ENCODE measurements around the gene ALG14. TPM values are rescaled to one million over a fixed set of nuclear protein-coding genes. Genes with fewer than 3 reads are reported as not detected.

ALG14 gene
- polyA plus RNA-seq, 1 donor from 2014 or later: 2.6 TPM

GRCh38 chr1:94961582-94961981 lies 111.2 kb downstream of the ALG14 start:
- Histone ChIP-seq H3K27ac (ENCODE audit: low read length) (no peak overlapping the region), H3F3A (ENCODE audit: insufficient read depth, low read length, poor library complexity, severe bottlenecking) (no peaks in the 10 kb centered on the region), H3K4me2 (ENCODE audit: low read length) (no peak overlapping the region), H3K79me2 (replicated peaks; ENCODE audit: insufficient read depth, low read length) (no peaks in the 10 kb centered on the region), H3K4me3 (ENCODE audit: low read length) (no peak overlapping the region), H4K20me1 (ENCODE audit: insufficient read depth) (no peaks in the 10 kb centered on the region), H3K27me3 (ENCODE audit: insufficient read depth, low read depth, low read length) (no peaks in the 10 kb centered on the region), H3K9me3 (ENCODE audit: low read length) (no peaks in the 10 kb centered on the region), H3K36me3 (ENCODE audit: insufficient read depth, low read length) (no peaks in the 10 kb centered on the region), H3K9me2 (ENCODE audit: insufficient read depth, low read length) (no peaks in the 10 kb centered on the region), H2AFZ (ENCODE audit: low read depth, low read length) (no peak overlapping the region), H3K9ac (ENCODE audit: low read length) (no peak overlapping the region)
- no peak for TF ChIP-seq MXI1 (conservative IDR thresholded peaks at IDR 0.05; ENCODE audit: poor library complexity, severe bottlenecking)
- no peak for TF ChIP-seq SMC3 (conservative IDR thresholded peaks at IDR 0.05; ENCODE audit: poor library complexity)
- TF ChIP-seq EP300 (conservative IDR thresholded peaks at IDR 0.05; ENCODE audit: poor library complexity, severe bottlenecking): no peak
- TF ChIP-seq POLR2AphosphoS5 (IDR thresholded peaks at IDR 0.05): no peak
- no peak for TF ChIP-seq TAF1 (IDR thresholded peaks at IDR 0.05; ENCODE audit: low read depth)
- TF ChIP-seq CTCF (IDR thresholded peaks at IDR 0.05; ENCODE audit: poor library complexity, severe bottlenecking): no peak
- TF ChIP-seq, protein P1, sequence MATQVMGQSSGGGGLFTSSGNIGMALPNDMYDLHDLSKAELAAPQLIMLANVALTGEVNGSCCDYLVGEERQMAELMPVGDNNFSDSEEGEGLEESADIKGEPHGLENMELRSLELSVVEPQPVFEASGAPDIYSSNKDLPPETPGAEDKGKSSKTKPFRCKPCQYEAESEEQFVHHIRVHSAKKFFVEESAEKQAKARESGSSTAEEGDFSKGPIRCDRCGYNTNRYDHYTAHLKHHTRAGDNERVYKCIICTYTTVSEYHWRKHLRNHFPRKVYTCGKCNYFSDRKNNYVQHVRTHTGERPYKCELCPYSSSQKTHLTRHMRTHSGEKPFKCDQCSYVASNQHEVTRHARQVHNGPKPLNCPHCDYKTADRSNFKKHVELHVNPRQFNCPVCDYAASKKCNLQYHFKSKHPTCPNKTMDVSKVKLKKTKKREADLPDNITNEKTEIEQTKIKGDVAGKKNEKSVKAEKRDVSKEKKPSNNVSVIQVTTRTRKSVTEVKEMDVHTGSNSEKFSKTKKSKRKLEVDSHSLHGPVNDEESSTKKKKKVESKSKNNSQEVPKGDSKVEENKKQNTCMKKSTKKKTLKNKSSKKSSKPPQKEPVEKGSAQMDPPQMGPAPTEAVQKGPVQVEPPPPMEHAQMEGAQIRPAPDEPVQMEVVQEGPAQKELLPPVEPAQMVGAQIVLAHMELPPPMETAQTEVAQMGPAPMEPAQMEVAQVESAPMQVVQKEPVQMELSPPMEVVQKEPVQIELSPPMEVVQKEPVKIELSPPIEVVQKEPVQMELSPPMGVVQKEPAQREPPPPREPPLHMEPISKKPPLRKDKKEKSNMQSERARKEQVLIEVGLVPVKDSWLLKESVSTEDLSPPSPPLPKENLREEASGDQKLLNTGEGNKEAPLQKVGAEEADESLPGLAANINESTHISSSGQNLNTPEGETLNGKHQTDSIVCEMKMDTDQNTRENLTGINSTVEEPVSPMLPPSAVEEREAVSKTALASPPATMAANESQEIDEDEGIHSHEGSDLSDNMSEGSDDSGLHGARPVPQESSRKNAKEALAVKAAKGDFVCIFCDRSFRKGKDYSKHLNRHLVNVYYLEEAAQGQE (IDR thresholded peaks at IDR 0.05; ENCODE audit: borderline replicate concordance): no peak
- TF ChIP-seq EZH2 (IDR thresholded peaks at IDR 0.05; ENCODE audit: borderline replicate concordance, insufficient read depth, low read length, poor library complexity, severe bottlenecking): no peak
- no peak for TF ChIP-seq RAD21 (conservative IDR thresholded peaks at IDR 0.05)

- H3K79me2 ChIP-seq (replicated peaks; ENCODE audit: insufficient read depth, low read length): no peaks in the 10 kb centered on the region
- H3K4me2 ChIP-seq (ENCODE audit: low read length): no peak overlapping the region
Measured at GRCh38 chr1:94958081-94958480, 114.7 kb downstream of the ALG14 start.

More at GRCh38 chr1:94958081-94958480, 114.7 kb downstream of the ALG14 start:
- no peaks in the 10 kb centered on the region for H3K9me3 ChIP-seq (ENCODE audit: low read length)
- H3F3A ChIP-seq (ENCODE audit: insufficient read depth, low read length, poor library complexity, severe bottlenecking): no peaks in the 10 kb centered on the region
- no peak overlapping the region for H3K9ac ChIP-seq (ENCODE audit: low read length)
- H3K36me3 ChIP-seq (ENCODE audit: insufficient read depth, low read length): no peaks in the 10 kb centered on the region
- no peaks in the 10 kb centered on the region for H4K20me1 ChIP-seq (ENCODE audit: insufficient read depth)
- H2AFZ ChIP-seq (ENCODE audit: low read depth, low read length): no peak overlapping the region
- H3K9me2 ChIP-seq (ENCODE audit: insufficient read depth, low read length): no peaks in the 10 kb centered on the region
- H3K4me3 ChIP-seq (ENCODE audit: low read length): no peak overlapping the region
- H3K27me3 ChIP-seq (ENCODE audit: insufficient read depth, low read depth, low read length): no peaks in the 10 kb centered on the region
- H3K27ac ChIP-seq (ENCODE audit: low read length): no peak overlapping the region
- TF ChIP-seq TAF1 (IDR thresholded peaks at IDR 0.05; ENCODE audit: low read depth) (no peak), RAD21 (conservative IDR thresholded peaks at IDR 0.05) (no peak)

Measured in neural cell (in vitro differentiated cells).